Neural cell (in vitro differentiated cells): Measurements from ENCODE around the gene PSD2. TPM values are rescaled to one million over a fixed set of nuclear protein-coding genes. Genes with fewer than 3 reads are reported as not detected.
"Not testable (repeated sequence)": the region's sequence is repeated elsewhere in the genome, so short reads cannot be mapped to it uniquely, and the experiment has no call there.

Source experiments
- H2AFZ ChIP-seq: fragments of 200-600, 300-800 bp; sonication (generic), shearing (Covaris generic); 2 replicates; pipeline ENCODE4 v1.6.0; 2014; ENCODE audit warnings: low read depth, mild to moderate bottlenecking, antibody characterized with exemption, low read length, moderate library complexity
- H3F3A ChIP-seq: fragments of 200-600 bp; shearing (Covaris generic); 2 replicates; pipeline ENCODE4 v1.6.1; 2016; ENCODE audit warnings: mild to moderate bottlenecking, moderate library complexity, mixed read lengths, antibody characterized with exemption, low read length; ENCODE audit not compliant: insufficient read depth, poor library complexity, severe bottlenecking
- H3K27ac ChIP-seq: fragments of 200-600, 300-800 bp; sonication (generic), shearing (Covaris generic); 2 replicates; pipeline ENCODE4 v1.5.1; 2014; ENCODE audit warnings: mild to moderate bottlenecking, low read length, moderate library complexity
- H3K27me3 ChIP-seq: fragments of 300-800, 200-600 bp; sonication (generic), shearing (Covaris generic); 2 replicates; pipeline ENCODE4 v1.6.0; 2014; ENCODE audit warnings: mild to moderate bottlenecking, low read depth, low read length, moderate library complexity; ENCODE audit not compliant: insufficient read depth
- H3K36me3 ChIP-seq: fragments of 300-800, 200-600 bp; sonication (generic), shearing (Covaris generic); 2 replicates; pipeline ENCODE4 v1.5.1; 2014; ENCODE audit warnings: mild to moderate bottlenecking, antibody characterized with exemption, low read length, moderate library complexity; ENCODE audit not compliant: insufficient read depth
- H3K4me2 ChIP-seq: fragments of 300-800, 200-600 bp; sonication (generic), shearing (Covaris generic); 2 replicates; pipeline ENCODE4 v1.6.0; 2014; ENCODE audit warnings: mild to moderate bottlenecking, low read length
- H3K4me3 ChIP-seq: fragments of 300-800, 200-600 bp; sonication (generic), shearing (Covaris generic); 2 replicates; pipeline ENCODE4 v1.5.1; 2014; ENCODE audit warnings: mild to moderate bottlenecking, low read length, moderate library complexity
- H3K79me2 ChIP-seq: fragments of 200-600 bp; shearing (Covaris generic); replicated peaks from 2 replicates; pipeline ENCODE4 v1.6.0; 2014; ENCODE audit warnings: mild to moderate bottlenecking, low read length, moderate library complexity; ENCODE audit not compliant: insufficient read depth
- H3K9ac ChIP-seq: fragments of 300-800, 200-600 bp; sonication (generic), shearing (Covaris generic); 2 replicates; pipeline ENCODE4 v1.6.1; 2016; ENCODE audit warnings: mild to moderate bottlenecking, low read length, mixed read lengths
- H3K9me2 ChIP-seq: fragments of 200-600 bp; shearing (Covaris generic); 2 replicates; pipeline ENCODE4 v1.6.1; 2016; ENCODE audit warnings: mild to moderate bottlenecking, low read length, mixed read lengths; ENCODE audit not compliant: insufficient read depth
- H3K9me3 ChIP-seq: fragments of 200-600, 300-800 bp; sonication (generic), shearing (Covaris generic); 2 replicates; pipeline ENCODE4 v1.6.1; 2016; ENCODE audit warnings: mild to moderate bottlenecking, mixed run types, low read length, moderate library complexity, mixed read lengths
- H4K20me1 ChIP-seq: fragments of 200-600 bp; shearing (Covaris generic); 2 replicates; pipeline ENCODE4 v1.6.1; 2016; ENCODE audit warnings: mild to moderate bottlenecking, mixed run types; ENCODE audit not compliant: insufficient read depth
- EP300 ChIP-seq: fragments of 450-650 bp; conservative IDR thresholded peaks from 2 replicates; pipeline ENCODE4 v1.6.1; 2014; ENCODE audit warnings: antibody characterized with exemption, mild to moderate bottlenecking, moderate library complexity; ENCODE audit not compliant: poor library complexity, severe bottlenecking
- EZH2 ChIP-seq: fragments of 200-600, 300-800 bp; shearing (Covaris generic), sonication (generic); IDR thresholded peaks from 2 replicates; pipeline ENCODE4 v1.6.1; 2014; ENCODE audit warnings: antibody characterized with exemption, low read length, borderline replicate concordance, mild to moderate bottlenecking; ENCODE audit not compliant: insufficient read depth, poor library complexity, severe bottlenecking
- MXI1 ChIP-seq: fragments of 450-650 bp; conservative IDR thresholded peaks from 2 replicates; pipeline ENCODE4 v1.6.1; 2014; ENCODE audit warnings: antibody characterized with exemption, mild to moderate bottlenecking; ENCODE audit not compliant: poor library complexity, severe bottlenecking
- POLR2AphosphoS5 ChIP-seq: IDR thresholded peaks from 2 replicates; pipeline ENCODE4 v1.6.1; 2012
- RAD21 ChIP-seq: fragments of 450-650 bp; conservative IDR thresholded peaks from 2 replicates; pipeline ENCODE4 v1.6.1; 2014; ENCODE audit warnings: antibody characterized with exemption, mild to moderate bottlenecking, moderate library complexity
- SMC3 ChIP-seq: fragments of 450-650 bp; conservative IDR thresholded peaks from 2 replicates; pipeline ENCODE4 v1.6.1; 2014; ENCODE audit warnings: antibody characterized with exemption, mild to moderate bottlenecking, moderate library complexity; ENCODE audit not compliant: poor library complexity
- TAF1 ChIP-seq: IDR thresholded peaks from 2 replicates; pipeline ENCODE4 v1.6.1; 2012; ENCODE audit warnings: low read depth
- polyA plus RNA-seq: library from polyadenylated mRNA; depleted of rRNA; stranded (reverse); fragments of >200 nt; gene quantifications from 2 replicates; pipeline ENCODE4 v1.2.3, GENCODE V29; 2014
- TF ChIP-seq, protein P1 (sequence below): IDR thresholded peaks from 2 replicates; pipeline ENCODE4 v1.6.1; 2012; ENCODE audit warnings: borderline replicate concordance
- TF ChIP-seq, protein P2 (sequence below): fragments of 450-650 bp; IDR thresholded peaks from 2 replicates; pipeline ENCODE4 v1.5.1; 2014; ENCODE audit warnings: antibody characterized with exemption, mild to moderate bottlenecking, moderate library complexity; ENCODE audit not compliant: poor library complexity, severe bottlenecking

PSD2 gene
- polyA plus RNA-seq, 1 donor from 2014 or later, result 33.4 TPM

DNA sequence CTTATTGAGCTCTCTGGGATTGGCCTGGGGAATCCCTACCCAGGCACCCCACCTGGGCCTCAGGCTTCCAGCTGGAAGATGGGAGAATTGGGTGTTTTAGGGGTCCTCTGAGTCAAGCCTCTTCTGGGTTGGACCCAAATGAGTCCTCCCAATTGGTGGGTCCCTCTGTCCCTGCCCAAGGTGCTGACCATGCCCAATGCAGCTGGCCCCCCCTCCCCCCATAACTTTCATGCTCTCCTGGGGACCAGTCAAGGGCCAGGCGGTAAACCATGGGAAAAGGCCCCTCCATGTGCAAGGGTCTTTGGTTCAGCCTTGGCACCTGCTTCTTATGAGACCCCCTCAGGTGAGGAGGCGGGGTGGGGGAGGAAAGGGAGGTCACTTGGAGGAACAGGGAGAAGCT is 3.4 kb upstream of the PSD2 start:
- Histone ChIP-seq H3K4me3 (no peak overlapping the region), H2AFZ (no peak overlapping the region), H3K27me3 (peaks cover 20% of the 10 kb centered on the region), H3K36me3 (no peaks in the 10 kb centered on the region), H3K27ac (no peak overlapping the region), H3K9me3 (no peaks in the 10 kb centered on the region), H3K4me2 (no peak overlapping the region), H3K9ac (no peak overlapping the region), H4K20me1 (no peaks in the 10 kb centered on the region), H3F3A (no peaks in the 10 kb centered on the region), H3K9me2 (no peaks in the 10 kb centered on the region), H3K79me2 (peaks cover 13% of the 10 kb centered on the region)
- TF ChIP-seq RAD21, result no peak
- TF ChIP-seq EP300, result no peak
- TF ChIP-seq, protein P1, sequence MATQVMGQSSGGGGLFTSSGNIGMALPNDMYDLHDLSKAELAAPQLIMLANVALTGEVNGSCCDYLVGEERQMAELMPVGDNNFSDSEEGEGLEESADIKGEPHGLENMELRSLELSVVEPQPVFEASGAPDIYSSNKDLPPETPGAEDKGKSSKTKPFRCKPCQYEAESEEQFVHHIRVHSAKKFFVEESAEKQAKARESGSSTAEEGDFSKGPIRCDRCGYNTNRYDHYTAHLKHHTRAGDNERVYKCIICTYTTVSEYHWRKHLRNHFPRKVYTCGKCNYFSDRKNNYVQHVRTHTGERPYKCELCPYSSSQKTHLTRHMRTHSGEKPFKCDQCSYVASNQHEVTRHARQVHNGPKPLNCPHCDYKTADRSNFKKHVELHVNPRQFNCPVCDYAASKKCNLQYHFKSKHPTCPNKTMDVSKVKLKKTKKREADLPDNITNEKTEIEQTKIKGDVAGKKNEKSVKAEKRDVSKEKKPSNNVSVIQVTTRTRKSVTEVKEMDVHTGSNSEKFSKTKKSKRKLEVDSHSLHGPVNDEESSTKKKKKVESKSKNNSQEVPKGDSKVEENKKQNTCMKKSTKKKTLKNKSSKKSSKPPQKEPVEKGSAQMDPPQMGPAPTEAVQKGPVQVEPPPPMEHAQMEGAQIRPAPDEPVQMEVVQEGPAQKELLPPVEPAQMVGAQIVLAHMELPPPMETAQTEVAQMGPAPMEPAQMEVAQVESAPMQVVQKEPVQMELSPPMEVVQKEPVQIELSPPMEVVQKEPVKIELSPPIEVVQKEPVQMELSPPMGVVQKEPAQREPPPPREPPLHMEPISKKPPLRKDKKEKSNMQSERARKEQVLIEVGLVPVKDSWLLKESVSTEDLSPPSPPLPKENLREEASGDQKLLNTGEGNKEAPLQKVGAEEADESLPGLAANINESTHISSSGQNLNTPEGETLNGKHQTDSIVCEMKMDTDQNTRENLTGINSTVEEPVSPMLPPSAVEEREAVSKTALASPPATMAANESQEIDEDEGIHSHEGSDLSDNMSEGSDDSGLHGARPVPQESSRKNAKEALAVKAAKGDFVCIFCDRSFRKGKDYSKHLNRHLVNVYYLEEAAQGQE, result no peak
- TF ChIP-seq, protein P2, sequence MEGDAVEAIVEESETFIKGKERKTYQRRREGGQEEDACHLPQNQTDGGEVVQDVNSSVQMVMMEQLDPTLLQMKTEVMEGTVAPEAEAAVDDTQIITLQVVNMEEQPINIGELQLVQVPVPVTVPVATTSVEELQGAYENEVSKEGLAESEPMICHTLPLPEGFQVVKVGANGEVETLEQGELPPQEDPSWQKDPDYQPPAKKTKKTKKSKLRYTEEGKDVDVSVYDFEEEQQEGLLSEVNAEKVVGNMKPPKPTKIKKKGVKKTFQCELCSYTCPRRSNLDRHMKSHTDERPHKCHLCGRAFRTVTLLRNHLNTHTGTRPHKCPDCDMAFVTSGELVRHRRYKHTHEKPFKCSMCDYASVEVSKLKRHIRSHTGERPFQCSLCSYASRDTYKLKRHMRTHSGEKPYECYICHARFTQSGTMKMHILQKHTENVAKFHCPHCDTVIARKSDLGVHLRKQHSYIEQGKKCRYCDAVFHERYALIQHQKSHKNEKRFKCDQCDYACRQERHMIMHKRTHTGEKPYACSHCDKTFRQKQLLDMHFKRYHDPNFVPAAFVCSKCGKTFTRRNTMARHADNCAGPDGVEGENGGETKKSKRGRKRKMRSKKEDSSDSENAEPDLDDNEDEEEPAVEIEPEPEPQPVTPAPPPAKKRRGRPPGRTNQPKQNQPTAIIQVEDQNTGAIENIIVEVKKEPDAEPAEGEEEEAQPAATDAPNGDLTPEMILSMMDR, result no peak
- no peak for TF ChIP-seq EZH2
- no peak for TF ChIP-seq MXI1
- no peak for TF ChIP-seq TAF1
- no peak for TF ChIP-seq POLR2AphosphoS5
- no peak for TF ChIP-seq SMC3

DNA sequence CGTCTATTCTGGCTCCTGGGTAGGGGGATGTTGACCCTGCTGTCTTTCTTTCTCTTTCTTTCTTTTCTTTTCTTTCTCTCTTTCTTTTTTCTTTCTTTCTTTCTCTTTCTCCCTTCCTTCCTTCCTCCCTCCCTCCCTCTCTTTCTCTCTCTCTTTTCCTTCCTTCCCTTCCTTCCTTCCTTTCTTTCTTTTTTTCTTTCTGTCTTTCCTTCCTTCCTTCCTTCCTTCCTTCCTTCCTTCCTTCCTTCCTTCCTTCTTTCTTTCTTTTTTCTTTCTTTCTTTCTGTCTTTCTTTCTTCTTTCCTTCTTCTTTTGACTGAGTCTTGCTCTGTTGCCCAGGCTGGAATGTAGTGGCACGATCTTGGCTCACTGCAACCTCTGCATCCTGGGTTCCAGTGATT is 3.0 kb upstream of the PSD2 start:
- H3F3A ChIP-seq, result not testable (repeated sequence)
- peaks cover 20% of the 10 kb centered on the region for H3K27me3 ChIP-seq

More for the DNA sequence above, 3.0 kb upstream of the PSD2 start:
- H2AFZ ChIP-seq, H3K36me3 ChIP-seq, H4K20me1 ChIP-seq, H3K9ac ChIP-seq, H3K9me3 ChIP-seq, H3K4me2 ChIP-seq, H3K9me2 ChIP-seq, H3K4me3 ChIP-seq, H3K27ac ChIP-seq: not testable (repeated sequence)
- H3K79me2 ChIP-seq, result peaks cover 18% of the 10 kb centered on the region
